GM19099 (cell line): Measurements from ENCODE around the gene CCL5.
A peak's percentile ranks its signal among the peaks of the same experiment; 100 is the strongest.

Experiments
- POLR2A ChIP-seq: IDR thresholded peaks from 3 replicates; pipeline ENCODE4 v1.6.1; 2011; ENCODE audit warnings: low read depth; ENCODE audit not compliant: insufficient read length; ENCODE audit errors: extremely low read depth

Gene CCL5

GRCh38 chr17:35879773-35880654 lies at the start of gene CCL5:
CCL5 (minus strand) TSS chr17:35880360.
- TF ChIP-seq POLR2A: peak; percentile 95

- TF ChIP-seq POLR2A: no peak
Measured at GRCh38 chr17:35927714-35928113, 47.6 kb upstream of the CCL5 start.

DNA sequence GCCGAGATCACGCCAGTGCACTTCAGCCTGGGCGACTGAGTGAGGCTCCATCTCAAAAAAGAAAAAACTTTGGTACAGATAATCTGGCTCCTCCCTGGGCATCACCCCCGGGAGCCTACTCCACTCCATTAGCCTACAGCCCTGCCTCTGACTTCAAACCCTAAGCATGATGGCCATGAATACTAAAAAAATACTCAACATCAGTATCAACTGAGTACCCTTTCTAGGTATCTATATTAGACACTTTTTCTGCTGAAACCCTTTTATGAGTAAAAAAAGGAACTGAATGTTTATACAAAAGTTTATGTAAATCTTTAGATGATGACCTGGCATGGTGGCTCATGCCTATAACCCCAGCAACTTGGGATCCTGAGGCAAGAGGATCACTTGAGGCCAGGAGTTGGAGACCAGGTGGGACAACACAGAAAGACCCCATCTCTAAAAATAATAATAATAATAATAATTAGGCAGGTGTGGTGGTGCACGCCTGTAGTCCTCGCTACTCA lies 43.5 kb upstream of the CCL5 start:
- no peak for TF ChIP-seq POLR2A

- TF ChIP-seq POLR2A: no peak
Measured at GRCh38 chr17:35920229-35920628, 40.1 kb upstream of the CCL5 start.

DNA sequence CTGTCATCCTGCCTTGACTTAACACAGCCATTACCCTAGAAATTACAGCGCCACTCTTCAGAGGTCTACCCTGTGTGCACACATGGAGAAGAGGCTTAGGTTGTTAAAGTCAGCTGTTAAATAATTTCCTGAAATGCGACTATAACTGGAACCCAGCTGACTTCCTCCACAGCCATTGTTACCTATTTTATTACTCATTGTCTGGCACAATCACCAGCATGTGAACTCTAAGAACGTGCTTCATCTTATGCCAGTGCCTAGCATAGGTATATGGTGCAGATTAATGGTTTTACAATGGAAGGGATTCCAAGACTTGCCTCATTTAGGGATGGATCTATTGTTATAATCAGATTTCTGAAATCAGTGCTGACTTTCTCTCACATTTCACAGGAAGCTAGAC lies 38.5 kb upstream of the CCL5 start:
- no peak for TF ChIP-seq POLR2A

DNA sequence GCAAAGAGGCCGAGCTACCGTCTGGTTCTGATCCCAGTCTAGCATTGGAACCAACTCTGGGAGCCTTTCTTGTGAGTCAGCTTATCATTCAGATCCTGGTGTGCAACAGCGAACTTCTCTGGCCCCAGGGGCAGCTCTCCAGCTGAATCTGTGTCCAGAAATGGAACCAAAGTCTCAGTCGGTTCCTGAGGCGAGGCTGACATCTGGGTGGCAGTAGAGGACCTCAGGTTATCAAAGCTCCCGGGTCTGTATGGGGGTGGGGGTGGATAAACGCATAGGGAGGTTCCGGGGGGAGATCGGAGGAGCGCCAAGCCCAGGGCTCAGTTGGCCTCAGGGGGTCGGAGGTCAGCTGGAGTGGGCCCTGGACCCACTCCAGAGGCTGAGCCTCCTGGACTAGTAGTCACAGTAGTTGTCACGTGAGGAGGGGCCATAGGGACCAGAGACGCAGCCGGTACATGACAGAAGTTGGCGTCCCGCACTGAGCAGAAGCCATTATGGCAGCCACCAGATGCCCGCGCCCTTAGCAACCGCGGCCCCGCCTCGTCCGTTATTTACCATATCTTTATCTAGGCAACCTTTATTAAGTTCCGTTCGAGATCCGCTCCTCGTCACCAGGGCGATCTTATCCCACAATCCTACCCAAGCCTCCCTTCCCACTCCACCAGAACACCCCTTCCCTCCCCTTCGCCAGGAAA lies 37.5 kb upstream of the CCL5 start:
- no peak for TF ChIP-seq POLR2A

DNA sequence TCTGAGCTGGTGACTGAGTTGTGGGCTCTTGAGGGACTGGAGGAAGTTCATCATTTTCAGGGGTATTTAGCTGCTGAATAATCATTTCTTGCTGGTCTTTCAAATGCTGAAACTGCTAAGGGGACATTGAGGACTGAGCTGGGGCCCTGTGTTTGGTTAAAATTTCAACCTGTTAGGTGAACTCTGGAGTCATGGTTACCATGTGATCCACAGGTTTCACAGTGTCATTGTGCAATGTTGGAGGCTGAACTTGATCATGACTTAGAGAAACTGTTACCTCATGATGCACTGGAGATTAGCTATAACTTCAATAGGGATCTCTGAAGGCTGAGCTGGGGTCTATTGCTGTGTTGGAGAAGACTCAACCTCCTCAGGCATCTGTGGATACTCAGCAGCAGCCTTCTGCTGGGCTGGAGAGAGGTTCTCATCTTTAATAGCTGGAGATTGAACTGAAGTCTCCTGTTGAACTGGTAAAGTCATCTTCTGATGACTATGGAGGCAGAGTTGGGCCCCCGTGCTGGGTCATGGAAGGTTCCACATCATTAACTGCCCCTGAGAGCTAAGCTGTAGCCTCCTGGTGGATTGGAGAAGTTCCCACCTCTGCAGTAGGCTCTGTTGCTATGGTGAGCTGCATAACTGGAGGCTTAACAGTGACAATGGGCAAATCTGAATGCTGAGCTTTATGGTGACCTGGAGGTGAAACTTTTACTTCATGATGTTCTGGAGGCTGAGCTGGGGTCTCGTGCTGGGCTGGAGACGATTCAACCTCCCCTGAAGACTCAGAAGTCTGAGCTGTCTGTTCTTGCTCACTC lies 35.2 kb upstream of the CCL5 start:
- no peak for TF ChIP-seq POLR2A

- no peak for TF ChIP-seq POLR2A
Measured at GRCh38 chr17:35914354-35914753, 34.2 kb upstream of the CCL5 start.

GRCh38 chr17:35913609-35914008 lies 33.4 kb upstream of the CCL5 start:
- TF ChIP-seq POLR2A: no peak

DNA sequence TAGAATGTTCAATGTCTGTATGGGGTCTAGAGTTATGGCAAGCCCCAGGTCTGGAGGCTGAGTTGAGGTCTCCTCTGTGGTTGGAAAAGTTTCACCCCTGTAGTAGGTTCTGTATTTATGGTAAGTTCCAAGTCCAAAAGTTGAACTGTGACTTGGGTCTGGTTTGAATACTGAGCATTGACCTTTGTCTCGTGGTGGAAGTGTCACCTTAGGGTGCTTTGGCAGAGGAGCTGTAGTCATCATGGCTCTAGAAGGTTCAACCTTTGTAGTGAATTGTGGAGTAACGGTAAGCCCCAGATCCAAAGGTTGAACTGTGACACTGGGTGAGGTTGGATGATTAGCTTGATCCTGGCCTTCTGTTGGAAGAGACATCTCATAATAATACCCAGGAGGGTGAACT lies 32.8 kb upstream of the CCL5 start:
- no peak for TF ChIP-seq POLR2A

DNA sequence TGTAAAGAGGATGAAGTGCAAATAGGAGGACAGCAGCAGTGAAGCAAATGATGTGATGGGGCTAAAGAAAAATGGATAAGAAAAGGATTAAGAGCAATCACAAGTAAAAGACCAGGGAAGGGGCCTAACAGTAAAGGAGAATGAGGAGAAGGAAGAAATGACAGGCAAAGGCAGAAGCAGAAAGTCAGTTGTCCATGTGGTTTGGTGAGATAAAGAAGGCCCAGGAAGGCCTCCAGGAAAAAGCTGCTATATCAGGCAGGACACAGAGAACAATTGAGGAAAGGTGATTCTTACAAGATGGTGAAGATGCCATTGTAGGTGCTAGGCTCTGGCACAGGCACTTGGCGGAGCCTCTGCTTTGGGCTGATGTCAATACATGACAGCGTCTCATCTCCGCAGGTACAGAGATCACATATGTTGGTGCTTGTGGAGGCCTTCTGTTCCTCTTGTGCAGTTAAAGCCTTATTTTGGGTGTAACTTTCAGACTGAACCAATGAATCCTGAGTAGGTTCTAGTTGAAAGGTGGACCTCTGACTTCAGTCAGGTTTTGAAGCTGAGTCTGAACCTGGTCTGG lies 32.3 kb upstream of the CCL5 start:
- TF ChIP-seq POLR2A: no peak

DNA sequence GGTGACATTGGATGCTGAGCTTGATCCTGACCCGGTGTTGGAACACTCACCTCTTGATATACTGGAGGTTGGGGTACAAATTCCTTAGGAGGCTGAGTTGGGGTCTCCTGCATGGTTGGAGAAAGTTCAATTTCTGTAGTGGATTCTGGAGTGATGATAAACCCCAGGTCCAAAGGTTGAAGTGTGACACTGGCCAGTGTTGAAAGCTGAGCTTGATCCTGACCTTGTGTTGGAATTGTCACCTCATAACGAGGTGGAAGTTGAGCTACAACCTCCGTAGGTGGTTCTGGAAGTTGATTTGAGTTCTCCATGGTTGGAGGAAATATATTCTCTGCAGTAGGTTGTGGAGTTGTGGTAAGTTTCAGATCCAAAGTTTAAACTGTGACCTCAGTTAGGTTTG lies 29.2 kb upstream of the CCL5 start:
- no peak for TF ChIP-seq POLR2A

GRCh38 chr17:35907691-35908090 lies 27.5 kb upstream of the CCL5 start:
- no peak for TF ChIP-seq POLR2A

GRCh38 chr17:35906926-35907637 lies 26.9 kb upstream of the CCL5 start:
- TF ChIP-seq POLR2A: no peak
